Thoracic aorta (tissue), 2 donors: ENCODE results near the gene CEPT1. TPM values are rescaled to one million over a fixed set of nuclear protein-coding genes. Genes with fewer than 3 reads are reported as not detected.

Experiments used
- ATAC-seq: fragments of 150-250 bp; one replicate; pipeline ENCODE4 v1.8.0; 2017; ENCODE audit warnings: low read depth; ENCODE audit not compliant: insufficient number of reproducible peaks, low FRiP score
- DNase-seq: peaks from one replicate; pipeline ENCODE4 v3.0.0-alpha.2; 2020; ENCODE audit warnings: low spot score
- H3K27ac ChIP-seq, 2 donors: fragments of 200-600 bp; sonication (generic); 1 replicate in 1 of 2; 2 replicates in 1 of 2; pipeline ENCODE4 v1.5.1; 2016; ENCODE audit warnings: mild to moderate bottlenecking in 2 of 2, moderate library complexity in 2 of 2
- H3K27me3 ChIP-seq: fragments of 200-600 bp; sonication (generic); replicated peaks from 2 replicates; pipeline ENCODE4 v1.6.0; 2016; ENCODE audit warnings: mild to moderate bottlenecking; ENCODE audit not compliant: insufficient read depth
- H3K36me3 ChIP-seq: fragments of 200-600 bp; sonication (generic); one replicate; pipeline ENCODE4 v1.5.1; 2016
- H3K4me1 ChIP-seq, 2 donors: fragments of 200-600 bp; sonication (generic); 1 replicate in 1 of 2; 2 replicates in 1 of 2; pipeline versions ENCODE4 v1.5.1 to v1.6.0; 2016; ENCODE audit warnings: low read depth in 2 of 2, mild to moderate bottlenecking in 1 of 2; ENCODE audit not compliant: control insufficient read depth in 1 of 2
- H3K4me3 ChIP-seq: fragments of 200-600 bp; sonication (generic); 2 replicates; pipeline ENCODE4 v1.5.1; 2016; ENCODE audit warnings: mild to moderate bottlenecking
- H3K9me3 ChIP-seq: fragments of 200-600 bp; sonication (generic); 2 replicates; pipeline ENCODE4 v1.5.1; 2016
- CTCF ChIP-seq: fragments of 200-600 bp; sonication (generic); IDR thresholded peaks from one replicate; pipeline ENCODE4 v1.5.1; 2019; ENCODE audit warnings: antibody characterized with exemption
- total RNA-seq, 2 donors: library from RNA; depleted of rRNA; stranded (reverse); fragments of >200 nt; gene quantifications; one replicate each; pipeline versions ENCODE4 v1.1.0 to v1.2.3, GENCODE V29; 2016

The CEPT1 gene
- total RNA-seq, 2 donors from 2014 or later, result 31.0 to 33.5 TPM

- Histone ChIP-seq H3K4me3 (peak overlapping the region; percentile 94), H3K27ac (peak overlapping the region; percentile 87 to 88), H3K4me1 (peaks cover 23 to 26% of the 10 kb centered on the region in 2 donors), H3K9me3 (no peaks in the 10 kb centered on the region), H3K27me3 (no peaks in the 10 kb centered on the region), H3K36me3 (peaks cover 3% of the 10 kb centered on the region)
- DNase-seq (no peak), ATAC-seq (no peak)
- TF ChIP-seq CTCF, result no peak
Observed at GRCh38 chr1:111140680-111140967, 601 bp downstream of the CEPT1 start.

GRCh38 chr1:111141245-111142220 is 1.5 kb downstream of the CEPT1 start:
- DNase-seq (no peak), ATAC-seq (no peak)
- no peaks in the 10 kb centered on the region for H3K9me3 ChIP-seq
- H3K36me3 ChIP-seq, result no peaks in the 10 kb centered on the region
- no peak for TF ChIP-seq CTCF
- peak overlapping the region; percentile 94 for H3K4me3 ChIP-seq
- H3K4me1 ChIP-seq, result peaks cover 23 to 26% of the 10 kb centered on the region in 2 donors
- H3K27me3 ChIP-seq, result no peaks in the 10 kb centered on the region
- H3K27ac ChIP-seq, result no peak overlapping the region

GRCh38 chr1:111142356-111142975 is 2.4 kb downstream of the CEPT1 start:
- TF ChIP-seq CTCF, result no peak
- Histone ChIP-seq H3K27me3 (no peaks in the 10 kb centered on the region), H3K4me1 (peaks cover 23 to 26% of the 10 kb centered on the region in 2 donors), H3K27ac (no peak overlapping the region), H3K36me3 (no peaks in the 10 kb centered on the region), H3K4me3 (no peak overlapping the region), H3K9me3 (no peaks in the 10 kb centered on the region)
- DNase-seq (no peak), ATAC-seq (no peak)

GRCh38 chr1:111145542-111145941 is 5.5 kb downstream of the CEPT1 start:
- Histone ChIP-seq H3K4me3 (no peak overlapping the region), H3K27ac (no peak overlapping the region), H3K36me3 (no peaks in the 10 kb centered on the region), H3K9me3 (no peaks in the 10 kb centered on the region), H3K4me1 (peaks cover 12 to 17% of the 10 kb centered on the region in 2 donors), H3K27me3 (no peaks in the 10 kb centered on the region)
- DNase-seq (no peak), ATAC-seq (no peak)
- no peak for TF ChIP-seq CTCF

- no peaks in the 10 kb centered on the region for H3K27me3 ChIP-seq
- no peak for DNase-seq
- no peak overlapping the region for H3K27ac ChIP-seq
- no peak for ATAC-seq
- H3K4me1 ChIP-seq, result peaks cover 7 to 13% of the 10 kb centered on the region in 2 donors
- peaks cover 2% of the 10 kb centered on the region for H3K36me3 ChIP-seq
- no peak overlapping the region for H3K4me3 ChIP-seq
- no peak for TF ChIP-seq CTCF
- H3K9me3 ChIP-seq, result no peaks in the 10 kb centered on the region
Observed at GRCh38 chr1:111145963-111146768, 6.1 kb downstream of the CEPT1 start.
